Measurements from ENCODE around the gene GID8.

GID8 gene

DNA sequence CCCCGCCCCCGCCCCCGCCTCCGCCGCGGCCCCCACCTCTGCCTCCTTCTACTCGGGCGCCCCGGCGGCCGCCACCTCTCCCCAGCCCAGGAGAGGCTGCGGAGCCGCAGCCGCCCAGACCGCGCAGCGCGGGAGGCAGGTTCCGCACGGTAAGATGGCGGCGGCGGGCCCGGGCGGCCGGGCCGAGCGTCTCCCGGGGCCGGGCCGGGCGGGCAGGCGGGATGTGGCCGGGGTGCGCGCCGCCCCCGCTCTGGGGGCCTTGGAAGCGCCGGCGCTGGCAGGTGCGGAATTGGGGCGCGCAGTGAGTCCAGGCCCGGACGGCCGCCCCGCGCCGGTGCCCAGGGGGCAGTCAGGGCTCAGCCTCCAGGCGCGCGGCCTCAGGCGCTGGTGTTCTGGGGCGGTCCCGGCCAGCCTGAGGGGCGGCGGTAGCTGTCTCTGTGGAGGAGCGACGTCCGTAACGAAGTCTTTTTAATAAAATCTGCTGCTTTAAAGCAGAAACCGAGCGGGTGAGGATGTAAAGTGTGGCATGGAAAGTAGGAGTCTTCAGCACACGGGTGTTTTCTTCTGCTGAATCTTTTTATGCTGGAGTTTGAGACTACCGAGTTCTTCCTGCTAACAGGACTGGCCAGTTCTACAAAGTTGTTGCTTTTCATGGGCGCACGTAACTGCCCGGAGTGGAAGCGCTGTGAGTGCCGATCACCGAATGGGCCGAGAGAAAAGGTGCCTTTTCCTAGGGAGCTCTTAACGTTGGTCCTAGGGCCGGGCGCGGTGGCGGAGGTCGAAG lies at the start of gene GID8:
TSS of gene GID8 (plus strand) at position 43 of the 784 bp plus-strand sequence. CDS start 3,356 bp downstream, outside the sequence.
- Histone ChIP-seq H3K4me1 (ENCODE audit: low read depth, poor library complexity, severe bottlenecking) (peaks cover 40% of the 10 kb centered on the region), H3K9ac (peak within 1 kb of the TSS; percentile 88), H3K27me3 (ENCODE audit: insufficient read depth, low read depth) (no peaks in the 10 kb centered on the region), H3K4me2 (peak within 1 kb of the TSS; percentile 86), H3K36me3 (ENCODE audit: insufficient read depth) (no peaks in the 10 kb centered on the region), H4K20me1 (ENCODE audit: insufficient read depth) (peaks cover under 1% of the 10 kb centered on the region), H3K27ac (peak within 1 kb of the TSS; percentile 78), H3K4me3 (IDR thresholded peaks at IDR 0.05; ENCODE audit: insufficient read depth, low read depth, low read length) (peak within 1 kb of the TSS; percentile 9), H2AFZ (ENCODE audit: low read depth) (peak within 1 kb of the TSS; percentile 67), H3K79me2 (ENCODE audit: insufficient read depth, low read depth) (peaks cover 74% of the 10 kb centered on the region)
- TF ChIP-seq, protein P1, sequence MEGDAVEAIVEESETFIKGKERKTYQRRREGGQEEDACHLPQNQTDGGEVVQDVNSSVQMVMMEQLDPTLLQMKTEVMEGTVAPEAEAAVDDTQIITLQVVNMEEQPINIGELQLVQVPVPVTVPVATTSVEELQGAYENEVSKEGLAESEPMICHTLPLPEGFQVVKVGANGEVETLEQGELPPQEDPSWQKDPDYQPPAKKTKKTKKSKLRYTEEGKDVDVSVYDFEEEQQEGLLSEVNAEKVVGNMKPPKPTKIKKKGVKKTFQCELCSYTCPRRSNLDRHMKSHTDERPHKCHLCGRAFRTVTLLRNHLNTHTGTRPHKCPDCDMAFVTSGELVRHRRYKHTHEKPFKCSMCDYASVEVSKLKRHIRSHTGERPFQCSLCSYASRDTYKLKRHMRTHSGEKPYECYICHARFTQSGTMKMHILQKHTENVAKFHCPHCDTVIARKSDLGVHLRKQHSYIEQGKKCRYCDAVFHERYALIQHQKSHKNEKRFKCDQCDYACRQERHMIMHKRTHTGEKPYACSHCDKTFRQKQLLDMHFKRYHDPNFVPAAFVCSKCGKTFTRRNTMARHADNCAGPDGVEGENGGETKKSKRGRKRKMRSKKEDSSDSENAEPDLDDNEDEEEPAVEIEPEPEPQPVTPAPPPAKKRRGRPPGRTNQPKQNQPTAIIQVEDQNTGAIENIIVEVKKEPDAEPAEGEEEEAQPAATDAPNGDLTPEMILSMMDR (conservative IDR thresholded peaks at IDR 0.05; ENCODE audit: low read depth, low read length), result no peak

DNA sequence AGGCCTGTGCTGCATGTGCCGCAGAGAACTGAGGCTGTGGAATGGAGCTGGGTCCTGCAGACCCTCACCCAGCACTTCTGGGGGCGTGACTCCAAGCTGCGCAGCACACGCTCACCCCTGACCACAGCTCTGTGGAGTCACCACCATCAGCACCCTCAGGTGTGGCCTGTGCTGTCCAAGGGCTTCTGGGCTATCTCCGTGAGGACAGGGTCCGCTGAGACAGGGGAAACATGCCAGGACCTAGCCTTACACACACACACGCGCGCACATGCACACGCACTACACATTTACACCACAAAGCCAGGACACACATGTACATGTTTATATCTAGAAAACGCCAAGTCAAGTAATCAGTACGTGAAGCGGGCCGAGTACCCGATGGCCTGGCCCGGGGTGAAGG lies 49.5 kb upstream of the GID8 start:
- Histone ChIP-seq H3K9ac (no peak overlapping the region), H4K20me1 (ENCODE audit: insufficient read depth) (no peaks in the 10 kb centered on the region), H3K36me3 (ENCODE audit: insufficient read depth) (no peaks in the 10 kb centered on the region)

DNA sequence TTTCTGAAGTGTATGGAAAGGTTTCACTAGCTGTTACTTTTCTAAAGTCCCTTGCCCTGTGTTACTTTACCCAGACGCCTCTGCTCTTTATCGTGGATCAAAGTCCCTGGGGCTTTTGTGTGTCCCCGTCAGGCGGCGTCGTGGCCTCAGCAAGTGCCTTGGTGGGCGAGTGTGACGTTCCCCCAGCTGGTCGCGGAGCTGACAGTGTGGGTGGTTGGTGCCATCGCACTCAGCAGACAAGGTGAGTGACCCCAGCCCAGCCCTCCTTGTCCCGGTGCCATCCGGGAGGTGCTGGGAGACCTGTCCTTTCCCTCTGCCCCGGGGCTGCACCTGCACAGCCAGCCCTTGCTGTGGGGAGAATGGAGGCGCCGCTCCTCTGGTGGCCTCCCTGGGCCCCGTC lies 49.0 kb upstream of the GID8 start:
- Histone ChIP-seq H3K4me1 (ENCODE audit: low read depth, poor library complexity, severe bottlenecking) (peaks cover 97% of the 10 kb centered on the region), H3K79me2 (ENCODE audit: insufficient read depth, low read depth) (no peaks in the 10 kb centered on the region), H3K27me3 (ENCODE audit: insufficient read depth, low read depth) (no peaks in the 10 kb centered on the region), H3K4me3 (IDR thresholded peaks at IDR 0.05; ENCODE audit: insufficient read depth, low read depth, low read length) (no peak overlapping the region), H3K36me3 (ENCODE audit: insufficient read depth) (no peaks in the 10 kb centered on the region), H2AFZ (ENCODE audit: low read depth) (no peak overlapping the region), H3K27ac (no peak overlapping the region; the same call in 1 of the 2 replicates), H3K9ac (no peak overlapping the region), H3K4me2 (no peak overlapping the region), H4K20me1 (ENCODE audit: insufficient read depth) (no peaks in the 10 kb centered on the region)
- TF ChIP-seq, protein P1 (conservative IDR thresholded peaks at IDR 0.05; ENCODE audit: low read depth, low read length), result no peak

More for the DNA sequence above, 49.5 kb upstream of the GID8 start:
- H3K4me2 ChIP-seq, result peak overlapping the region; percentile 74
- TF ChIP-seq, protein P1 (conservative IDR thresholded peaks at IDR 0.05; ENCODE audit: low read depth, low read length), result no peak
- no peaks in the 10 kb centered on the region for H3K79me2 ChIP-seq (ENCODE audit: insufficient read depth, low read depth)
- peak overlapping the region; percentile 87; the same call in 1 of the 2 replicates for H3K27ac ChIP-seq
- H2AFZ ChIP-seq (ENCODE audit: low read depth), result no peak overlapping the region
- no peak overlapping the region for H3K4me3 ChIP-seq (IDR thresholded peaks at IDR 0.05; ENCODE audit: insufficient read depth, low read depth, low read length)
- peaks cover 94% of the 10 kb centered on the region for H3K4me1 ChIP-seq (ENCODE audit: low read depth, poor library complexity, severe bottlenecking)
- H3K27me3 ChIP-seq (ENCODE audit: insufficient read depth, low read depth), result no peaks in the 10 kb centered on the region

DNA sequence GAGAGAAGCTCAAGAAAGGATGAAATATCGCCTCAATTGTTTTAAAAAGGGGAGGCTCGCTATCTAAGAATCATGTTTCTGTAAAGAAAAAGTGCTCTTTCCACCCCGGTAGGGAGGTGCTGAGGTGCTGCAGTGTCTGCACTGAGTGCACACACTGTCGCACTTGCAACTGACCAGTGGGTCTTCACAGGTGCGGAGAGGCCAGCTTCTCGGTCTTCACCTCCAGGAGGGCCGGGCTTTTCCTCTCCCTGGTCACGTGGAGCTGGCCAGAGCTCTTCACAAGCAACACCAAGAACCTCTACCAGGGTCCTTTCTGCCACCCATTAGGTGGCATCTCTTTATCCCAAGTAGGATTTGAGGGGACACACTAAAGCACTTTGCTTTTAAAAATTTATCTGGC lies 48.5 kb upstream of the GID8 start:
- no peak overlapping the region for H3K4me3 ChIP-seq (IDR thresholded peaks at IDR 0.05; ENCODE audit: insufficient read depth, low read depth, low read length)

More for the DNA sequence above, 48.5 kb upstream of the GID8 start:
- no peaks in the 10 kb centered on the region for H3K27me3 ChIP-seq (ENCODE audit: insufficient read depth, low read depth)
- no peaks in the 10 kb centered on the region for H3K36me3 ChIP-seq (ENCODE audit: insufficient read depth)
- no peaks in the 10 kb centered on the region for H4K20me1 ChIP-seq (ENCODE audit: insufficient read depth)
- H3K27ac ChIP-seq, result no peak overlapping the region
- TF ChIP-seq, protein P1 (conservative IDR thresholded peaks at IDR 0.05; ENCODE audit: low read depth, low read length), result no peak
- H3K4me1 ChIP-seq (ENCODE audit: low read depth, poor library complexity, severe bottlenecking), result peaks cover 97% of the 10 kb centered on the region
- no peak overlapping the region for H3K4me2 ChIP-seq
- no peaks in the 10 kb centered on the region for H3K79me2 ChIP-seq (ENCODE audit: insufficient read depth, low read depth)
- no peak overlapping the region for H2AFZ ChIP-seq (ENCODE audit: low read depth)
- H3K9ac ChIP-seq, result no peak overlapping the region
